GM04504 (cell line): Measurements from ENCODE around the gene ZFP62.
"Not testable (repeated sequence)": the region's sequence is repeated elsewhere in the genome, so short reads cannot be mapped to it uniquely, and the experiment has no call there.

ENCODE experiments used
- DNase-seq: peaks from one replicate; pipeline ENCODE4 v3.0.0-alpha.2; 2012; ENCODE audit warnings: low read depth

Gene ZFP62

GRCh38 chr5:180830253-180831138 lies 30.6 kb downstream of the ZFP62 start:
- DNase-seq: no peak

- no peak for DNase-seq
Observed at GRCh38 chr5:180829726-180830125, 31.4 kb downstream of the ZFP62 start.

GRCh38 chr5:180828756-180829531 lies 32.1 kb downstream of the ZFP62 start:
- not testable (repeated sequence) for DNase-seq

GRCh38 chr5:180827374-180827773 lies 33.7 kb downstream of the ZFP62 start:
- not testable (repeated sequence) for DNase-seq

- DNase-seq: peak; percentile 51
Observed at GRCh38 chr5:180825768-180826525, 35.1 kb downstream of the ZFP62 start.

GRCh38 chr5:180824630-180825476 lies 36.2 kb downstream of the ZFP62 start:
- no peak for DNase-seq

- no peak for DNase-seq
Observed at GRCh38 chr5:180823940-180824629, 37.0 kb downstream of the ZFP62 start.

GRCh38 chr5:180823346-180823745 lies 37.7 kb downstream of the ZFP62 start:
- DNase-seq: no peak

- DNase-seq: no peak
Observed at GRCh38 chr5:180821538-180821937, 39.5 kb downstream of the ZFP62 start.

GRCh38 chr5:180820788-180821321 lies 40.2 kb downstream of the ZFP62 start:
- DNase-seq: no peak

- DNase-seq: no peak
Observed at GRCh38 chr5:180818677-180819341, 42.3 kb downstream of the ZFP62 start.

GRCh38 chr5:180817893-180818674 lies 43.0 kb downstream of the ZFP62 start:
- DNase-seq: no peak

GRCh38 chr5:180816608-180817534 lies 44.2 kb downstream of the ZFP62 start:
- DNase-seq: no peak

GRCh38 chr5:180815293-180815917 lies 45.7 kb downstream of the ZFP62 start:
- no peak for DNase-seq

GRCh38 chr5:180813420-180813819 lies 47.7 kb downstream of the ZFP62 start:
- DNase-seq: no peak

- no peak for DNase-seq
Observed at GRCh38 chr5:180811623-180812124, 49.4 kb downstream of the ZFP62 start.

- DNase-seq: no peak
Observed at GRCh38 chr5:180810959-180811622, 50.0 kb downstream of the ZFP62 start.
